GM13976 (cell line): ENCODE data around the gene FEM1A.
"Not testable (repeated sequence)": the region's sequence is repeated elsewhere in the genome, so short reads cannot be mapped to it uniquely, and the experiment has no call there.

Experiments
- DNase-seq: peaks from one replicate; pipeline ENCODE4 v3.0.0; 2012; ENCODE audit warnings: low spot score
- in situ Hi-C: fragments of 300-500 bp; cut with MboI; formaldehyde crosslinking; loops from one replicate; pipeline ENCODE4 v1.12.0; 2022; ENCODE audit warnings: low sequenced_read_pairs, mixed read lengths, inconsistent platforms; ENCODE audit not compliant: unreplicated experiment
- TF ChIP-seq, protein P1 (sequence below): IDR thresholded peaks from 2 replicates; pipeline ENCODE4 v1.5.1; 2012; ENCODE audit warnings: borderline replicate concordance, mild to moderate bottlenecking; ENCODE audit not compliant: insufficient read depth; ENCODE audit errors: extremely low read depth, missing control alignments, control extremely low read depth

The FEM1A gene

DNA sequence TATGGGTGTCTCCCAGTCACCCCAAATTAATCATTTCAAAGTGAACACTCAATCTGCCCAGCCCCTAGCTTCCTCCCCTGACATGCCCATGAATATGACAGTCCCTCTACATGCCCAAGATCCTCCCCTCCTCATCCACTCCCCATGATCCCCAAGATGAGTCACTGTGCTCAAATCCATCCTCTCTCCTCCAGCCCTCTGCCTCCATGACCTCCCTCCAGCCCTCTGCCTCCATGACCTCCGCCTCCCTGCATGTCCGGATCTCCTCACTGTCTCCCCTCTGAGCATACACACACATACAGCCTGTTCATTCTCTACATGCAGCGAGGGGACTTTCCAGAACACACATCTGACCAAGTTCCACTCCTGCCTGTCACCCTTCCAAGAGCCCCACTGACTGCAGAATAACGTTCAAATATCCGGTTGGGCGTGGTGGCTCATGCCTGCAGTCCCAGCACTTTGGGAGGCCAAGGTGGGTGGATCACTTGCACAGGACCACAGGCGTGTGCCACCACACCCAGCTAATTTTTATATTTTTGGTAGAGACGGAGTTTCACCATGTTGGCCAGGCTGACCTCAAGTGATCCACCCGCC is 18.4 kb upstream of the FEM1A start:
- no peak for DNase-seq
- in situ Hi-C loops = no loop called here
- TF ChIP-seq, protein P1, sequence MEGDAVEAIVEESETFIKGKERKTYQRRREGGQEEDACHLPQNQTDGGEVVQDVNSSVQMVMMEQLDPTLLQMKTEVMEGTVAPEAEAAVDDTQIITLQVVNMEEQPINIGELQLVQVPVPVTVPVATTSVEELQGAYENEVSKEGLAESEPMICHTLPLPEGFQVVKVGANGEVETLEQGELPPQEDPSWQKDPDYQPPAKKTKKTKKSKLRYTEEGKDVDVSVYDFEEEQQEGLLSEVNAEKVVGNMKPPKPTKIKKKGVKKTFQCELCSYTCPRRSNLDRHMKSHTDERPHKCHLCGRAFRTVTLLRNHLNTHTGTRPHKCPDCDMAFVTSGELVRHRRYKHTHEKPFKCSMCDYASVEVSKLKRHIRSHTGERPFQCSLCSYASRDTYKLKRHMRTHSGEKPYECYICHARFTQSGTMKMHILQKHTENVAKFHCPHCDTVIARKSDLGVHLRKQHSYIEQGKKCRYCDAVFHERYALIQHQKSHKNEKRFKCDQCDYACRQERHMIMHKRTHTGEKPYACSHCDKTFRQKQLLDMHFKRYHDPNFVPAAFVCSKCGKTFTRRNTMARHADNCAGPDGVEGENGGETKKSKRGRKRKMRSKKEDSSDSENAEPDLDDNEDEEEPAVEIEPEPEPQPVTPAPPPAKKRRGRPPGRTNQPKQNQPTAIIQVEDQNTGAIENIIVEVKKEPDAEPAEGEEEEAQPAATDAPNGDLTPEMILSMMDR = no peak

DNA sequence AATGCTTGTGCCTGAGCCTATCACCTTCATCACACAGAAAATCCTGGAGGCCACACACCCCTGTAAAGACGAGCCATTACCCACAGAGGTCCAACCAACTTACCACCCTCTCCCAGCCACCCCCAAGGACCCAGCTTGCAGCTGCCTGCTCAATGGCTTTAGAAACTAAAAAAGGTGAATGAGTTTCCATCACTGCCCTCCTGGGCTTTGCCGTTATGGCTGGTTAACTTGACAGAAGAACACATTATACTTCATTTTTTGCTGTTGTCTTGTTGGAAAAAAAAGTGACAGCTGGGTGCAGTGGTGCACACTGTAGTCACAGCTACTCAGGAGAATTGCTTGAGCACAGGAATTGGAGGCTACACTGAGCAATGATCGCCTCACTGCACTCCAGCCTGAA is 17.4 kb upstream of the FEM1A start:
- in situ Hi-C loops = no loop called here
- TF ChIP-seq, protein P1 = no peak
- no peak for DNase-seq

DNA sequence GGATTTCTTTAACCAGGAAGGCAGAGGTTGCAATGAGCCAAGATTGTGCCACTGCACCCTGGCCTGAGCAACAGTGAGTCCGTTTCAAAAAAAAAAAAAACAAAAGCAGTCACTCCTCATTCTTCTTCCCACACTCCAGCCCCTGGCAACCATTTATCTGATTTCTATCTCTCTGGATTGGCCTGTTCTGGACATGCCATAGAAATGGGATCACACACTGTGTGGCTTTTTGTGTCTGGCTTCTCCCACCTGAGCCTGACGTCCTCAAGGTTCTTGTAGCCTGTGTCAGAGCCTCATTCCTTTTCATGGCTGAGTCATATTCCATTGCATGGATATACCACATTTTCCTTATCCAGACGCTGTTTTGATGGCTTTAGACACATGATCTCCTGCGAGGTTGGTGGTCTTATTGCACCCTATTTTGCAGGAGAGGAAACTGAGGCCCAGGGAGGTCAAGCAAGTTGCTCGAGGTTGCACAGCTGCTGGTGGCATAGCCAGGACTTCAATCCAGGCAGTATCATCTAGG is 15.8 kb upstream of the FEM1A start:
- in situ Hi-C loops = no loop called here
- TF ChIP-seq, protein P1 = no peak
- DNase-seq = no peak

DNA sequence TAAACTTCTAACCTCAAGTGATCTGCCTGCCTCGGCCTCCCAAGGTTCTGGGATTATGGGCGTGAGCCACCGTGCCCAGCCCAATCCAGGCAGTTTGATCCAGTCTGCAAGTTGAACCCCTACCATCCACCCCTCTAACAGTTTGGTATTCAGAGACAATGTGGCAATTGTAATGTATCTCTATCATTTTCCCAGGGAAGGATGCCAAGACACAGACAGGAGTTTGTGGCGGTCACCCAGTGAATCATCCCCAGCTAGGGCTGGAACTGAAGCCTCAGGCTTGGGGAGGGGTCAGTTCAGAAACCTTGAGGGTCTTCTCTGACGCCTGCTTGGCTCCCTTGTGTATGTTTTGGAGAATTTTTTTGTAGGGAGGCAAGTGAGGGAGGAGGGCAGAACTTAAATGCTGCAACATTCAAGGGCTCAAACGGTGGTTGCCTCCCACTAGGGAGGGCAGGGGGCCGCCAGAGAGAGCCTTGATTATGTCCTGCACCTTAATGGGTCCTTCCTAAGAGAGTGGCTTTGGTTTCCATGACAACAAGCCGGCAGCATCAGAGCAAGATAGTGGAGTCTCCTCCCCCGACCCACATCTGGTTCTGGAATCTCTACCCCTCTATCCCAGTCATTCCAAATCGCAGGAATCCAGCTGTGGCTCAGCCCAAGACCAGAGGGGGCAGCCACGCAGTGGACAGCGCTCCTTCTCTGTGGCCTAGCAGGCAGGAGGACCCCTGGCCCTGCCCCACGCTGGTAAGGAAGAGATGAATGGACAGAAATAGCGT is 14.9 kb upstream of the FEM1A start:
- TF ChIP-seq, protein P1 = no peak
- in situ Hi-C loops = no loop called here
- DNase-seq = no peak

DNA sequence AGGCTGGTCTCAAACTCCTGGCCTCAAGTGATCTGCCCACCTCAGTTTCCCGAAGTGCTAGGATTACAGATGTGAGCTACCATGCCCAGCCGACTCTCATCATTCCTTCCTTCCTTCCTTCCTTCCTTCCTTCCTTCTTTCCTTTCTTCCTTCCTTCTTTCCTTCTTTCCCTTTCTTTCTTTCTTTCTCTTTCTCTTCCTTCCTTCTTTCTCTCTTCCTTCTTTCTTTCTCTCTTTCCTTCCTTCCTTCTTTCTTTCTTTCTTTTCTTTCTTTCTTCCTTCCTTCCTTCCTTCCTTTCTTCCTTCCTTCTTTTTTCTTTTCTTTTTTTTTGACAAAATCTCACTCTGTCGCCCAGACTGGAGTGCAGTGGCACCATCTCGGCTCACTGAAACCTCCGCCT is 13.4 kb upstream of the FEM1A start:
- in situ Hi-C loops, DNase-seq: not testable (repeated sequence)

DNA sequence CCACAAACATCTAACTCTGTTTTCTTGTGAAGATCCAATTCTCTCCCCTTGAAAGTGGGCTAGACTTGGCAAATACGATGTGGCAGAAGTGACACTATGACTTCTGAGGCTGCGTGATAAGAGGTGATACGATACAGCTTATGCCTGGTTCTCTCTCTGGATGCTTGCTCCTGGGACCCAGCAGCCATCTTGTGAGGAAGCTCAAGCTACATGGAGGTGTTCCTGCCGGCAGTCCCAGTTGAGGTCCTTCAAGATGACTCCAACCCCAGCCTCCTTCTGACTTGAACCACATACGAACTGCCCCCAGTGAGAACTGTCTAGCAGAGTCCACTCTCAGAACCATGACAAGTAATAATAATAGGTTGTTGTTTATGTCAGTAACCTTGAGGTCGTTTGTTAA is 10.7 kb upstream of the FEM1A start:
- in situ Hi-C loops = loop anchor here (5.0 kb wide), 1 partner anchor 34 kb away; no protein-coding TSS in a partner anchor
- DNase-seq = no peak
- TF ChIP-seq, protein P1 = no peak

DNA sequence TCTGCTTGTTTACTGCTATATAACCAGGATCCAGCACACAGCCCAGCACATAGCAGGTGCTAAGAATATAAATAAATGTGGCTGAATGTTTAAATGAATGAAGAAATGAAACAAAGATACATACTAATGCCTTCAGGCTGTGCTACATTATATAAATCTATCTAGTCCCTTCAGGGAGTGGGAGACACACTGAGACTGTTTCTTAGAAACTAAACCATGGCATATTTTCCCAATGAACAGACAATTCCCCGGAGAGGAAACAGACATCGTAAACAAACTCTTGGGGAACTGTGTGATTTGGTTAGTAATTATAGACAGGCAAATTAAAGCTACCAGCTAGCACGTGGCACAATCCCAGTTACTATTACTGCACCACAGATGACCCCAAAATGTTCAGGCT is 9.7 kb upstream of the FEM1A start:
- in situ Hi-C loops = loop anchor here (5.0 kb wide), 1 partner anchor 34 kb away; no protein-coding TSS in a partner anchor
- TF ChIP-seq, protein P1 = no peak
- DNase-seq = no peak

DNA sequence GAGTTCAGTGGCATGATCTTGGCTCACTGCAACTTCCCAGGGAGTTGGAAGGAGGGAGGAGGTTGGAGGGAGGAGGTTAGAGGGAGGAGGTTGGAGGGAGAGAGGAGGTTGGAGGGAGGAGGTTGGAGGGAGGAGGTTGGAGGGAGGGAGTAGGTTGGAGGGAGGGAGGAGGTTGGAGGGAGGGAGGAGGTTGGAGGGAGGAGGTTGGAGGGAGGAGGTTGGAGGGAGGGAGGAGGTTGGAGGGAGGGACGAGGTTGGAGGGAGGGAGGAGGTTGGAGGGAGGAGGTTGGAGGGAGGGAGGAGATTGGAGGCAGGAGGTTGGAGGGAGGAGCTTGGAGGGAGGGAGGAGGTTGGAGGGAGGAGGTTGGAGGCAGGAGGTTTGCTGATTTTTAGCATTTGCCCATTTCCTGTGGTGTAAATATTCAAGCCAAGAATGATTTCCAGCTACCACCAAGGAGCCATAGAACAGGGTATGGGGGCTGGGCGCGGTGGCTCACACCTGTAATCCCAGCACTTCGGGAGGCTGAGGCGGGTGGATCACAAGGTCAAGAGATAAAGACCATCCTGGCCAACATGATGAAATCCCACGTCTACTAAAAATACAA is 5.0 kb upstream of the FEM1A start:
- in situ Hi-C loops, DNase-seq: not testable (repeated sequence)

DNA sequence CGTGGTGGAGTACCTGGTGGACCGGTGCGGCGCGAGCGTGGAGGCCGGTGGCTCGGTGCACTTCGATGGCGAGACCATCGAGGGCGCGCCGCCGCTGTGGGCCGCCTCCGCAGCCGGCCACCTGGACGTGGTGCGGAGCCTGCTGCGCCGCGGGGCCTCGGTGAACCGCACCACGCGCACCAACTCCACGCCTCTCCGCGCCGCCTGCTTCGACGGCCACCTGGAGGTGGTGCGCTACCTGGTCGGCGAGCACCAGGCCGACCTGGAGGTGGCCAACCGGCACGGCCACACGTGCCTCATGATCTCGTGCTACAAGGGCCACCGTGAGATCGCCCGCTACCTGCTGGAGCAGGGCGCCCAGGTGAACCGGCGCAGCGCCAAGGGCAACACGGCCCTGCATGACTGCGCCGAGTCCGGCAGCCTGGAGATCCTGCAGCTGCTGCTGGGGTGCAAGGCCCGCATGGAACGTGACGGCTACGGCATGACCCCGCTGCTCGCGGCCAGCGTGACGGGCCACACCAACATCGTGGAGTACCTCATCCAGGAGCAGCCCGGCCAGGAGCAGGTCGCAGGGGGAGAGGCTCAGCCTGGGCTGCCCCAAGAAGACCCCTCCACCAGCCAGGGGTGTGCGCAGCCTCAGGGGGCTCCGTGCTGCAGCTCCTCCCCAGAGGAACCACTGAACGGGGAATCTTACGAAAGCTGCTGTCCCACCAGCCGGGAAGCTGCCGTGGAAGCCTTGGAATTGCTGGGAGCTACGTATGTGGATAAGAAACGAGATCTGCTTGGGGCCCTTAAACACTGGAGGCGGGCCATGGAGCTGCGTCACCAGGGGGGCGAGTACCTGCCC is 708 bp downstream of the FEM1A start:
- in situ Hi-C loops, DNase-seq: not testable (repeated sequence)

DNA sequence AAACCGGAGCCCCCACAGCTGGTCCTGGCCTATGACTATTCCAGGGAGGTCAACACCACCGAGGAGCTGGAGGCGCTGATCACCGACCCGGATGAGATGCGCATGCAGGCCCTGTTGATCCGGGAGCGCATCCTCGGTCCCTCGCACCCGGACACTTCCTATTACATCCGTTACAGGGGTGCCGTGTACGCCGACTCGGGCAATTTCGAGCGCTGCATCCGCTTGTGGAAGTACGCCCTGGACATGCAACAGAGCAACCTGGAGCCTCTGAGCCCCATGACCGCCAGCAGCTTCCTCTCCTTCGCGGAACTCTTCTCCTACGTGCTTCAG is 1.3 kb downstream of the FEM1A start:
- DNase-seq, in situ Hi-C loops: not testable (repeated sequence)
